Immature natural killer cell (primary cell): Measurements from ENCODE around the gene ADGRB2. TPM values are rescaled to one million over a fixed set of nuclear protein-coding genes. Genes with fewer than 3 reads are reported as not detected.

ENCODE experiments used
- DNase-seq, 3 donors: peaks; one replicate each; pipeline ENCODE4 v3.0.0; 2022; ENCODE audit warnings: mixed read lengths in 1 of 3
- H3K27ac Mint-ChIP-seq, 6 donors: one replicate each; pipeline ENCODE4 v1.8.0; 2020; ENCODE audit warnings: mixed read lengths in 6 of 6, mild to moderate bottlenecking in 5 of 6, inconsistent platforms in 4 of 6, moderate library complexity in 3 of 6
- H3K27me3 Mint-ChIP-seq, 3 donors: one replicate each; pipeline ENCODE4 v1.8.0; 2020 to 2021; ENCODE audit warnings: low read depth in 3 of 3, mild to moderate bottlenecking in 3 of 3, mixed read lengths in 3 of 3, moderate library complexity in 3 of 3, inconsistent platforms in 1 of 3
- H3K36me3 Mint-ChIP-seq, 3 donors: one replicate each; pipeline ENCODE4 v1.8.0; 2020; ENCODE audit warnings: mixed read lengths in 3 of 3, inconsistent platforms in 2 of 3, mild to moderate bottlenecking in 2 of 3
- H3K4me1 Mint-ChIP-seq, 2 donors: one replicate each; pipeline ENCODE4 v1.8.0; 2020; ENCODE audit warnings: inconsistent platforms in 2 of 2, mild to moderate bottlenecking in 2 of 2, mixed read lengths in 2 of 2, moderate library complexity in 1 of 2
- H3K4me3 Mint-ChIP-seq, 5 donors: one replicate each; pipeline ENCODE4 v1.8.0; 2020; ENCODE audit warnings: mild to moderate bottlenecking in 5 of 5, mixed read lengths in 5 of 5, inconsistent platforms in 3 of 5, moderate library complexity in 3 of 5
- H3K9me3 Mint-ChIP-seq, 6 donors: one replicate each; pipeline ENCODE4 v1.8.0; 2020; ENCODE audit warnings: mild to moderate bottlenecking in 6 of 6, mixed read lengths in 6 of 6, inconsistent platforms in 4 of 6, moderate library complexity in 3 of 6
- polyA plus RNA-seq, 3 donors: library from polyadenylated mRNA; unstranded; fragments of 300-500 nt; fragmentation: Illumina TruSeq; gene quantifications; one replicate each; pipeline ENCODE4 v1.2.3, GENCODE V29; 2021

ADGRB2 gene
- polyA plus RNA-seq, 3 donors from 2014 or later: 0.36 to 2.1 TPM; not detected in 1

- Mint-ChIP-seq H3K9me3 (no peaks in the 10 kb centered on the region), H3K27me3 (peaks cover 5 to 11% (median 9%) of the 10 kb centered on the region in 3 donors), H3K4me3 (no peak overlapping the region), H3K27ac (no peak overlapping the region), H3K4me1 (peaks cover 8 to 10% of the 10 kb centered on the region in 2 donors), H3K36me3 (no peaks in the 10 kb centered on the region)
- DNase-seq: no peak
Observed at GRCh38 chr1:31783846-31784245, 19.7 kb upstream of the ADGRB2 start.

- Mint-ChIP-seq H3K36me3 (no peaks in the 10 kb centered on the region), H3K27ac (no peak overlapping the region), H3K4me3 (no peak overlapping the region), H3K27me3 (peaks cover 0 to 3% (median 0%) of the 10 kb centered on the region in 3 donors), H3K4me1 (peaks cover 2 to 3% of the 10 kb centered on the region in 2 donors), H3K9me3 (no peaks in the 10 kb centered on the region)
- DNase-seq: no peak
Observed at GRCh38 chr1:31782421-31783410, 18.6 kb upstream of the ADGRB2 start.

GRCh38 chr1:31781756-31782371, 17.7 kb upstream of the ADGRB2 start:
- peaks cover 0 to 4% (median 1%) of the 10 kb centered on the region in 3 donors for H3K27me3 Mint-ChIP-seq
- no peak for DNase-seq
- no peaks in the 10 kb centered on the region for H3K9me3 Mint-ChIP-seq
- no peak overlapping the region for H3K27ac Mint-ChIP-seq
- H3K36me3 Mint-ChIP-seq: no peaks in the 10 kb centered on the region
- H3K4me1 Mint-ChIP-seq: no peaks in the 10 kb centered on the region
- H3K4me3 Mint-ChIP-seq: no peak overlapping the region

- no peaks in the 10 kb centered on the region for H3K9me3 Mint-ChIP-seq
- no peaks in the 10 kb centered on the region for H3K36me3 Mint-ChIP-seq
- no peak for DNase-seq
- no peak overlapping the region for H3K4me3 Mint-ChIP-seq
- no peak overlapping the region for H3K27ac Mint-ChIP-seq
- H3K4me1 Mint-ChIP-seq: no peaks in the 10 kb centered on the region
- peaks cover 2 to 4% (median 4%) of the 10 kb centered on the region in 3 donors for H3K27me3 Mint-ChIP-seq
Observed at GRCh38 chr1:31781138-31781755, 17.1 kb upstream of the ADGRB2 start.

- H3K36me3 Mint-ChIP-seq: no peaks in the 10 kb centered on the region
- no peak for DNase-seq
- H3K27me3 Mint-ChIP-seq: peaks cover 2 to 4% (median 4%) of the 10 kb centered on the region in 3 donors
- H3K27ac Mint-ChIP-seq: peak overlapping the region in 1 of 6 donors; percentile 73
- H3K9me3 Mint-ChIP-seq: no peaks in the 10 kb centered on the region
- H3K4me3 Mint-ChIP-seq: no peak overlapping the region
- H3K4me1 Mint-ChIP-seq: no peaks in the 10 kb centered on the region
Observed at GRCh38 chr1:31780632-31781031, 16.5 kb upstream of the ADGRB2 start.

GRCh38 chr1:31779687-31780086, 15.5 kb upstream of the ADGRB2 start:
- peaks cover 4 to 8% (median 5%) of the 10 kb centered on the region in 3 donors for H3K27me3 Mint-ChIP-seq
- no peak overlapping the region for H3K4me3 Mint-ChIP-seq
- DNase-seq: no peak
- H3K4me1 Mint-ChIP-seq: no peaks in the 10 kb centered on the region
- no peaks in the 10 kb centered on the region for H3K9me3 Mint-ChIP-seq
- no peaks in the 10 kb centered on the region for H3K36me3 Mint-ChIP-seq
- no peak overlapping the region for H3K27ac Mint-ChIP-seq

GRCh38 chr1:31778763-31779488, 14.8 kb upstream of the ADGRB2 start:
- H3K4me1 Mint-ChIP-seq: no peaks in the 10 kb centered on the region

GRCh38 chr1:31776516-31776915, 12.4 kb upstream of the ADGRB2 start:
- Mint-ChIP-seq H3K36me3 (peaks cover 3 to 6% (median 3%) of the 10 kb centered on the region in 3 donors), H3K9me3 (no peaks in the 10 kb centered on the region), H3K4me3 (no peak overlapping the region), H3K27me3 (peaks cover 15 to 29% (median 16%) of the 10 kb centered on the region in 3 donors), H3K4me1 (peaks cover 16% of the 10 kb centered on the region in 2 donors), H3K27ac (no peak overlapping the region)
- DNase-seq: no peak

More at GRCh38 chr1:31778763-31779488, 14.8 kb upstream of the ADGRB2 start:
- H3K4me3 Mint-ChIP-seq: no peak overlapping the region
- no peaks in the 10 kb centered on the region for H3K9me3 Mint-ChIP-seq
- DNase-seq: no peak
- no peaks in the 10 kb centered on the region for H3K36me3 Mint-ChIP-seq
- H3K27ac Mint-ChIP-seq: no peak overlapping the region
- H3K27me3 Mint-ChIP-seq: peaks cover 4 to 14% (median 8%) of the 10 kb centered on the region in 3 donors

- peaks cover 15 to 34% (median 17%) of the 10 kb centered on the region in 3 donors for H3K27me3 Mint-ChIP-seq
- no peak overlapping the region for H3K4me3 Mint-ChIP-seq
- peaks cover 3 to 6% (median 3%) of the 10 kb centered on the region in 3 donors for H3K36me3 Mint-ChIP-seq
- H3K27ac Mint-ChIP-seq: no peak overlapping the region
- H3K4me1 Mint-ChIP-seq: peaks cover 19 to 21% of the 10 kb centered on the region in 2 donors
- no peak for DNase-seq
- H3K9me3 Mint-ChIP-seq: no peaks in the 10 kb centered on the region
Observed at GRCh38 chr1:31776032-31776431, 11.9 kb upstream of the ADGRB2 start.

- Mint-ChIP-seq H3K27ac (no peak overlapping the region), H3K36me3 (peaks cover 3 to 6% (median 3%) of the 10 kb centered on the region in 3 donors), H3K27me3 (peaks cover 15 to 35% (median 17%) of the 10 kb centered on the region in 3 donors), H3K9me3 (no peaks in the 10 kb centered on the region), H3K4me1 (peaks cover 21 to 25% of the 10 kb centered on the region in 2 donors), H3K4me3 (no peak overlapping the region)
- DNase-seq: no peak
Observed at GRCh38 chr1:31775210-31775999, 11.3 kb upstream of the ADGRB2 start.

GRCh38 chr1:31774495-31774894, 10.4 kb upstream of the ADGRB2 start:
- Mint-ChIP-seq H3K27me3 (peaks cover 15 to 35% (median 17%) of the 10 kb centered on the region in 3 donors), H3K9me3 (no peaks in the 10 kb centered on the region), H3K4me3 (peak overlapping the region in 1 of 5 donors; percentile 13), H3K27ac (no peak overlapping the region), H3K36me3 (peaks cover 3 to 6% (median 3%) of the 10 kb centered on the region in 3 donors), H3K4me1 (peaks cover 21 to 25% of the 10 kb centered on the region in 2 donors)
- no peak for DNase-seq

- H3K27ac Mint-ChIP-seq: no peak overlapping the region
- no peaks in the 10 kb centered on the region for H3K9me3 Mint-ChIP-seq
- H3K36me3 Mint-ChIP-seq: peaks cover 3 to 6% (median 3%) of the 10 kb centered on the region in 3 donors
- no peak for DNase-seq
- H3K27me3 Mint-ChIP-seq: peaks cover 15 to 35% (median 17%) of the 10 kb centered on the region in 3 donors
- H3K4me3 Mint-ChIP-seq: no peak overlapping the region
- H3K4me1 Mint-ChIP-seq: peaks cover 23 to 25% of the 10 kb centered on the region in 2 donors
Observed at GRCh38 chr1:31773861-31774260, 9.7 kb upstream of the ADGRB2 start.
